NK-92 treated with Interleukin-12 subunit alpha and Interleukin-12 subunit beta, amount 100 ng/mL, for 24 hours (cell line): ENCODE measurements around the gene AICDA.
"Not testable (repeated sequence)": the region's sequence is repeated elsewhere in the genome, so short reads cannot be mapped to it uniquely, and the experiment has no call there.

Experiments used
- DNase-seq: peaks from one replicate; lab custom pipeline; 2025; lab: John Stamatoyannopoulos, UW

Gene AICDA

DNA sequence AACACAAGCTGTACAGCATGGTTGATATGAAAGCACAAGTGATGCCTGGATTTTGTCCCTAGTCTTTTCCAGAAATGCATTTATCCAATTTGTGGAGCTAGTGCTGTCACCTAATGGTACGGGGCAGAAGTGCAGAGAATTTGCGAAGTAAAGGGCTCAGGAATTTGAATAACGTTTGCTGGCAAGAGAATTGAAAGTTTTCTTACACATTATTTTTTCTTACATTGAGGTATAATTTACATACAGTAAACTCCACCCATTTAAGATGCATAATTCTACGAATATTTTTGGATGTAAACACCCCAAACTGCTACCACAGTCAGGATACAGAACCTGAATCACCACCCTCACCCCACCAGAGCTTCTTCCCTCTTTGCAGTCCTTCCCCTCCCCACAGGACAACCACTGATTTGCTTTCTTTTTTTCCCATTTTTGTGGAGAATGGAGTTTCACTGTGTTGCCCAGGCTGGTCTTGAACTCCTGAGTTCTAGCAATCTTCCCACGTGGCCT lies 3.5 kb downstream of the AICDA start:
- DNase-seq, result no peak

DNA sequence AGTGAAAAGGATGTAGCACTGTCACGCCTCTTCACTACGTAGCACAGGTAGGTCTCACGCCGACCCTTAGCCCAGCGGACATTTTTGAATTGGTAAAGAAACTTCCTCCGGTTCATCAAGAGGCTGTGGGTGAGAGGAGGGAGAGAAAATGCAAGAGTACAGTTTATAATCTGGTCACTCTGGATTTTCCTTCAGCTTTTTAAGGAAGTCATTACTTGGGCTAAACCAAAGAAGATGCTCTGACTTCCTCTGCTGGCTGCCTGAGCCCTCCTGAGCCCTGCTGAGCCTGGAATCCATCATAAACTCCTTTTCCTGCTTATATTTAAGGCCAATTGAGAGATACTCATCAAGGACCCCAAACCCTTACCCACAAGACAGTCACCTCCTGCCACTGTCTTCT lies 5.8 kb downstream of the AICDA start:
- DNase-seq, result no peak

DNA sequence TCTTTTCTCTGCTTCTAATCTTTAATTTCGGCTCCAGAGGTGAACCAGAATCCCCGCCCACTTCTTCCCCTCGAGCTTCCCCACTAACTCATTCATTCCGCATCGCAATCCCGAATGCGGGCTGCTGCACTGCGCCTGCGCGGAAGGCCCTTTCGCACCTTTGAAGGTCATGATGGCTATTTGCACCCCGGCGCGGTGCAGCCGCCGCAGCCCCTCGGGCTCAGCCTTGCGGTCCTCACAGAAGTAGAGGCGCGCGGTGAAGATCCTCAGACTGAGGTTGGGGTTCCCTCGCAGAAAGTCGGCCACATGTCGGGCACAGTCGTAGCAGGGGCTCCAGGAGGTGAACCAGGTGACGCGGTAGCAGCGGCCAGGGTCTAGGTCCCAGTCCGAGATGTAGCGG lies 7.6 kb downstream of the AICDA start:
- no peak for DNase-seq

DNA sequence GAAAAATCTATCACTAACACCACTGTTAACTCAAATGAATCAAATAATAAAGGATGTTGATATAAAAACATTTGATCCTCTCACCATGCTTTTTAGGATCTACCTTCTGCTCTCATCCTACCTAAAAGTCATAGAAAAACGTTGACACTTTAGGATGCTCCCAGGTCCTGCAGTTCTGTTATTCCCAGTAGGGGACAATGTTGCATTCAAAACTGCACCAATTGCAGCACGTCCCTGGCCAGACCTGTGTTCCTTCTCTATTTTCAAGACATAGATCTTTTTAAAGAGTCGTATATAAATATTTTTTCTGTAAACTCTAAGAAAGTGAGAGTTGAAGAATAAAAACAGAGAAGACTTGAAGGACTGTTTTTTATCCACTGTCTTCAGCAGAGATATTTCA lies 8.8 kb downstream of the AICDA start:
- no peak for DNase-seq

DNA sequence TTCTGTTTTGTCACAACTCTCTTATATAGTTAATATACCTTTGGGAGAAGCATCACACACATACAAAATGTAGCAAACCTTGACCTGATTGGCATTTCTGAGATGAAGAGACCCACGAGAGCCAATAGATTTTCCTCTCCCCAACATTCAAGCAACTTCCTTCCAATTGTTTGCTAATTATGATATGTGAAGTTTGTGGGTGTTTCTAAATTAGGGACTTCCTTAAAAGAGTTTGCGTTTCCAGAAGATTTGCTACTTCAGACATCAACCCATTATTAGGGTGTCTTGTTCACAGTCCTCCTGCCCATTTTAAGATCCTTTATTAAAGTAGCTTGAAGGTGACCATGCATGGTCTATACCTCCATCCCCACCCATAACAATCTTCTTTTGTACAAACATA lies 9.4 kb downstream of the AICDA start:
- DNase-seq, result no peak

DNA sequence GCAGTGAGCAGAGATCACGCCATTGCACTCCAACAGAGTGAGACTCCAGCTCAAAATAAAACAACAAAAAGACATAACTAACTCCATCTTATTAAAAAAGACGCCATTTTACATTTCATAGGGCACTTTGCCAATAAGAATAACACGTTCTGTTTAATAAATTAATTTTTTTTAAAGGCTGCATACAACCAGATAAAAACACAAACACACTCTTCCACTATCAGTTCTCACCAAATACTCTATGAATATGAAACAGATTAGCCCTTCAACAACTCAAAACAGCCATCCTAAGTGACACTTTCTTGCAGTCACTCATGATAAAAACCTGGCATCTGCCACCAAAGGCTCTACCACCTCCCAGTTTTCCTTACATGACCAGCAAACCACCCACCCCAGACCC lies 16.1 kb downstream of the AICDA start:
- no peak for DNase-seq

DNA sequence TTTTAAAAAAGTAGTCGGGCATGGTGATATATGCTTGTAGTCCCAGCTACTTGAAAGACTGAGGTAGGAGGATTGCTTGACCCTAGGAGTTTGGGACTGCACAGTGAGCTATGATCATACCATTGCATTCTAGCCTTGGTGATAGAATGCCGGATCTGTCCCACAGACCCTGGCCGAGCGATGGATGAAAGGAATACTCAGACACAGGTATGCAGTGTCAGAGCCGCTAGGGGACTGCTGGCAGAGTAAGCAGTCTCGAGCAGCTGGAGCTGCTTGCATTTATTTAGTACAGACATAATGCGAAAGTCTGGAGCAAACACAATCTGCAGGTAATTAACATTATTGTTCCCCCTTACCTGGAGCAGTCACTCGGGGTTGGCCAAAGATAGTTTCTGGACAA lies 18.6 kb downstream of the AICDA start:
- DNase-seq, result no peak

DNA sequence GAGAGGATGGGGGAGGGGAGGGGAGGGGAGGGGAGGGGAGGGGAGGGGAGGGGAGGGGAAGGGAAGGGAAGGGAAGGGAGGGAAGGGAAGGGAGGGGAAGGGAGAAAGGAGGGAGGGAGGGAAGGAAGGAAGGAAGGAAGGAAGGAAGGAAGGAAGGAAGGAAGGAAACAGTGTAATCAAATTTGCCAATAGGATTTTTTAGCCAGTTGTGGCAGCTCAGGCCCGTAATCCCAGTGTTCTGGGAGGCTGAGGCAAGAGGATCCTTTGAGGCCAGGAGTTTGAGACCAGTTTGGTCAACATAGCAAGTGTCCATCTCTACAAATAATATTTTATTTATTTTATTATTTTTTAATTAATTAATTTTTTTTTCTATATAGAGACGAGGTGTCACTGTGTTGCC lies 19.4 kb downstream of the AICDA start:
- no peak for DNase-seq

DNA sequence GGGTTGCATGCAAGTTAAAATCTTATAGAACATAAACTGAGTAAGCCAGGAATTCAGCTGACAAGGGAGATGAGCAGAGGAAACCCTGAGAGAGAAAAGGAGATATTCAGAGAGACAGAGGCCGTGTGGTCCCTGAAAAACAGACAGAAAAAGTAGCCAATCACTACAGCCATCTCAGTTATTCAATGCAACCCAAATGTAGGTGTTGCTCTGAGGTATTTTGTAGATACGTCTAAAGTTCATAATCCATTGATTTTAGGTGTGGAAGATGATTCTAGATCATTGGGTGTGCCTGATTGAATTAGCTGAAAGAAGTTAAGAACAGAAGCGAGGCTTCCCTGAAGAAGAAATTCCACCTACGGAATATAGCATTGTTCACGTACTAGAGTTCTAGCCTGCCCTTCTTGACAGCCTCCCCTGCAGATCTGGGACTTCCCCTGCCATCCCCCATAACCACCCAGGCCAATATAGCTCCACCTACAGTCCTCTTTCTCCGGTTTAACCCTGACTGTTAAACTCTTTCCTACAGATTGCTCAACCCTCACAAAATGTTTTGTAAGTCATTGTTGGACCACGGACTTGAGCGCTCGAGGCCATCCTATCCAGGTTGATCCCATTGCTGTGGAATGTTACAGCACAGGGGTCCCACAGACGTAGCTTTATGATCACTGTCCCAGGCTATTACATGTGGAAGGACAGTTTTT lies 21.7 kb downstream of the AICDA start:
- DNase-seq, result no peak

DNA sequence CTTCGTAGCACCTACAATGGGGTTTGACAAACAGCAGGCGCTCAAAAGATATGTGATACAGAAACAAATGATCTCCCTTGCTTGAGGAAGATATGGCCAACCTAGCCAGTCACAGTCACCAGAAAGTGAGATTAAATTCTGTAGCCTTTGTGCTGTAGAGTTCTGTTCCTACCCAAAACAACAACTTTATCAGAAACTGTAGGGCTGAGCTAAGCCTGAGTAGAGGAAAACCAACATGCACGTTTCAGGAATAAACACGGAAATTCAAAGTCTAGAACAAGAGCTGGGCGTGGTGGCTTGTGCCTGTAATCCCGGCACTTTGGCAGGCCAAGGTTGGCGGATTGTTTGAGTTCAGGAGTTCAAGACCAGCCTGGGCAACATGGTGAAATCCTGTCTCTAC lies 23.0 kb downstream of the AICDA start:
- DNase-seq, result no peak

DNA sequence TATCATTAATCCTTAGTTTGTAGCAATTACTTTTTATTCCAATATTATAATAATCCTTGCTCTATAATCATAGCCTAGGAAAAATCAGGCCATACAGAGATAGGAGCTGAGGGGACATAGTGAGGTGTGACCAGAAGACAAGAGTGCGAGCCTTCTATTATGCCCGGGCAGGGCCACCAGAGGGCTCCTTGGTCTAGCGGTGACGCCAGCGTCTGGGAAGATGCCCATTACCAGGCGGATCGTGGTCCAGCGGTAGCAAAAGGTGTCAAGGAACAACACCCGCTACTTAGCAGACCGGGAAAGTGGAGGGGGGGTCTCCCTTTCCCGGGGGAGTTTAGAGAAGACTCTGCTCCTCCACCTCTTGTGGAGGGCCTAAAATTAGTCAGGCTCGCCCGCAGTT lies 28.2 kb downstream of the AICDA start:
- not testable (repeated sequence) for DNase-seq

DNA sequence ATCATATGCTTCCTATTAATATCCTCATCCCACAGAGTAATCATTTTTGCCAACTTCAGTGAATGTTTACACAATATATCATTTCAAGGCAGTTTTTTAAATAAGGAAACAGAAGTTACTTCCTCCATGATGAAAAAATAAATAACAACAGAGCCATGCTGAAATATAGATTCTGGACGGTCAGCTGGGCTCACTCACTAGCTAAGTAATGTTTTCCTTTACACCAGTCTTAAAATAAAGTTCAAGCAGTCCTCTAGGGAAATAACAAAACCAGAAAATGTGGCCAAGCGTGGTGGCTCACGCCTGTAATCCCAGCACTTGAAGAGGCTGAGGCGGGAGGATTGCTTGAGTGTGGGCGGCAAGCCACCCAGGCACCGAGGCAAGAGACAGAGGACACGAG lies 28.7 kb downstream of the AICDA start:
- DNase-seq, result no peak

DNA sequence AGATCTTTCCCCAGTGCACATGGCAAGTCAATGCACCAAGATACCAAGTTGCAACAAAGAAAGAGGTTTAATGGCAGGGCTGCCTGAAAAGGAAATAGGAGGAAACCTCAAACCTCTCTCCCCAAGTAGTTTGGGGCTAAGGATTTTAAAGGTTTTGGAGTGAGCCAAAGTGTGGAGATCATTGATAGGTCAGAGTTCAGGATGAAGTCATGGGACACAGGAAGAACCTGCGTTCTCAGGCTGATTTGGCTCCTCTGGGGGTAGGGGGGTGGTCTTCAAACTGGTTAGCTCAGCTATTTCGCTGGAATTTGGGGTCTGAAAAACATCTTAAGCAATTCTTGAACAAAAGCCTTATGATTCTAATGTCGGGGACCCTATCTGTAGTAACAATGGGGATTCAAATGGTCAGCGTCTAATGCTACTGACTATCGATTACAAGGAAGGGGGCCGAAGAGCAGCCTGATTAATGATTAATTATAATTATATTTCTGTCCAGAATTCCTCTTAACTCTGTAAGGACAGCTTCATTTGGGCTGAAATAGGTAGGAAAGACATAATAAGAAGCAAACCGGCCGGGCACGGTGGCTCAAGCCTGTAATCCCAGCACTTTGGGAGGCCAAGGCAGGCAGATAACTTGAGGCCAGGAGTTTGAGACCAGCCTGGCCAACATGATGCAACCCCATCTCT lies 31.4 kb downstream of the AICDA start:
- DNase-seq, result no peak

DNA sequence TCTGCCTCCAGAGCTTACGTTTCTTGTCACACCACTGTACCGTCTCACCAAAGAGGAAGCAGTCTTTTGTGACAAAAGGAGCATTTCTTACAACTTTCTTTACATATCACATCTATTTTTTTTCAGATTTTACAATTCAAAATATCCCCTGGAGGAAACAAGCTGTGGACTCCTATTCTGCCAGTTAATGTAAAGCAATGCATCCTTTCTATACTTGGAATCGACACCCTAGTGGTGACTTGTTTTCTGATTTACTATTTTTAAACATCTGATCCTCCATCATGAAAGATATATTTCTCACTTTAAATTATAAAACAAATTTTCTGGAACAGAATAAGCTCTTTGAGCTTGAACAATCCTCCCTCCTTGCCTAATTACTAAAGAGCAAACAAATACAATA lies 34.8 kb downstream of the AICDA start:
- no peak for DNase-seq

DNA sequence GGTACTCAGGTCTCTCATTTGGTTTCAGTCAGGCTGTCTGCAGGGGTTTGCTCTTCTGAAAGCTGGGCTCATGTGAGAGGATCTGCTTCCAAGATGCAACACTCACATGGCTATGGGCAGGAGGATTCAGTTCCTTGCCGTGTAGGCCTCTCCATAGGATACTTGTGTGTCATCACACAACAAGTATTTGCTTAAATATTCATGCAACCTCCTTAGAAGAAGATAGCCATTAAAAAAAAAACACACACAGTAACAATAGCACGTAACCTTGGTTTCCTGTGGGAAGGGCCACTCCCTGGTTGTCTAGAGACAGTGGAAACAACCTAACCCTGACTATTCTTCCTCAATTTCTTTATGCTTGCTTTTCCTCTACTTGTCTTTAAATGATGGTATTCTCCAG lies 40.2 kb downstream of the AICDA start:
- no peak for DNase-seq

DNA sequence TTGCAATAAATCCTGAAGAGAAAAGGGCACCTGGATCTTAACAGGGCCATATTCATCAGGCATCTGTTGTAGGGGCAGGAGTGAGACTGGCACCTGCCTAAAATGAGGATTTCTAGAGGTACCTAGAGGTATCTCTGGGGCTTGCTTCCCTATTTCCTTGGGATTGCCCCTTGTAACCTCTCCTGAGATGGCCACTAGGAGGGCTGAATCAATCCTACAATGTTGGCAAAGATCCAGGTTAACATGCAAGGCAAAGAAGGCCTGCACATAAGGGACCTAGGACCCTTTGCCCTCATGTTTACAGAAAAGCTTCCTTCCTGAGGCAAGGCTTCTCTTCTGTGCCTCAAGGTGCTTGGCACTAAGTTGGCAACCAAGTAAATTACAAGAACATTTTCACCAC lies 46.1 kb downstream of the AICDA start:
- no peak for DNase-seq

DNA sequence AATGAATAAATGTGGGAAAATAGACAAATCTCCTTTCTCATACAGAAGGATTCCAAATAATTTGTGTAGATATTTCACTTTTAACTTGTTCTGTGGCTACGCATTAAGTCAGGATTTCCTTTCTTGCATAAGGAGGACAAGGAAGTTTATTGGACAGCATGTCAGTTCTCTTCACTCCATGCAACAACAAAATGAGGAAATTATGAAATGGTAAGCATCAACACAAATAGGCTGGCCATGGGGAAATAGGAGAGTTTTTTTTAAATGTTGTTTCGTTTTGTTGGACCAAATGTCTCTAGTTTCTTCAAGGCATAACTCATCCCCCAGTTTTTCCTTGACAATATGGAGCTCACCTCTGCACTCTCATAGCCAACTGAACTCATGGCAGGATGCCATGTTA lies 46.6 kb downstream of the AICDA start:
- DNase-seq, result not testable (repeated sequence)

DNA sequence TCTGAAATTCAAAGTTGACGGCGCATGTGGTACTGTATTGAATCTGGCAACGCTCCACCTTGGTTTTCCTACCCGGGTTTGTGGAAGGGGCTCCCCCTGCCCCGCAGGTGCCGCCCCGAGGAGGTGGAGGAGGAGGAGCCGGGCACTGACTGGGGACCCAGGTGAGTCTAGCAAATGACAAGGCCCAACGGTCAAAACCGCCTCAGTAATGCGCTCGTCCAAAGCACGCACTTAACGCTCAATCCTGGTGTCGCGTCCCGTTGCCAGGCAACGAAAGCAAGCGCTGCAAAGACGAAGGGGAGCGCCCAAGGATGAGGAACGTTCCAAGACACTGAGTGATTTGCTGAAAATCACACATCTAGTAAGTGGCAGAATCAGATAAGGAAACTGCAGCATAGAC lies 48.0 kb downstream of the AICDA start:
- no peak for DNase-seq

DNA sequence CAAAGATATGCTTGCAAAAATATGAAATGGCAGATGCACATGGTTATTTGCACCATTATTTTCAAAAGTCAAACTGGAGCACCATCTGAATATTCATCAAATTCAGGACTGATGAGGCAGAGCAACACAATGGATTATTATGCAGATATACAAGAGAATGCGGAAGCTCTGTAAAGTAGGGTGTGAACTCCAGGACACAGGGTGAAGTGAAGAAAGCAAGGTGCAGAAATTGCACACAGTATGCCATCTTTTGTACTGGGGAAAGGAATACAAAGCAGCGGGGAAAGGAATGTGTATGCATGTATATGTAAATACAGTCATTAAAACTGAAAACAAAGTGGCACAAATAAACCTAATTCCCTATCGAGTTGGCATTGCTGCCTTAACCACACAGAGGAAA lies 49.3 kb downstream of the AICDA start:
- DNase-seq, result no peak

DNA sequence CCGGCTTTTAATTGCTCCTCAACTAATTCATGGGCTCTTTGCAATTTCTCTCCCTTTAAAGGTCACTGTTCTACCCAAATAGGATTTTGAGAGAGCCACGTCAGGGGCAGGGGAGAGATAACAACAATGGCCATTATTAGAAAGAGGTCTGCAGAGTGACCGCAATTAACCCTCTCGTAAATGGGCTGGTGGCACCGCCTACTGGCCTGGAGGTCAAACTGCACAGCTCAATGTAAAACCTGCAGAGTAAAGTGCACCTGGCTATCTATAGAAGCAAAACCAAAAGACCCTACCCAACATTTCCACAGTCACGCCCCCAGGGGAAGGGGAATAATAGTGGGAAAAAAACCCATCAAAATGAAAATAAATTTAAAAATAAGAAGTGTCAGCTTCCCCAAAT lies 50.3 kb downstream of the AICDA start:
- DNase-seq, result no peak

DNA sequence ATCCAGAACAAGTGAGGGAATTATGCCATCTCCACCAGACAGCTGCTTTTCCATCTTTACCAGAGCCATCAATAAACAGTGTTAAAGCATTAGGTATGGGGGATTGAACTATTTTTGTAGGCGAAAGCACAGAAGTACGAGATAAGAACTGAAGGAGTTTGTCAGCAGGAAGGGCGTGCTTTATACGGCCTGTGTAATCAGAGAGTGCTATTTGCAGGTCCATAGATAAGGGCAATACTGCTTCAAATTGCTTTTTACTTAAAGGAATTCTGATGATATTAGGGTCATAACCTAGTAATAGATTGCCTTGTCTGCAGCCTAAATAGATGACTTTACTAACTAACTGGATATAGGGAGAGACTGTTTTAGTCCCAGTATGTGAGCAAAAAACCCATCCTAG lies 51.6 kb downstream of the AICDA start:
- no peak for DNase-seq

DNA sequence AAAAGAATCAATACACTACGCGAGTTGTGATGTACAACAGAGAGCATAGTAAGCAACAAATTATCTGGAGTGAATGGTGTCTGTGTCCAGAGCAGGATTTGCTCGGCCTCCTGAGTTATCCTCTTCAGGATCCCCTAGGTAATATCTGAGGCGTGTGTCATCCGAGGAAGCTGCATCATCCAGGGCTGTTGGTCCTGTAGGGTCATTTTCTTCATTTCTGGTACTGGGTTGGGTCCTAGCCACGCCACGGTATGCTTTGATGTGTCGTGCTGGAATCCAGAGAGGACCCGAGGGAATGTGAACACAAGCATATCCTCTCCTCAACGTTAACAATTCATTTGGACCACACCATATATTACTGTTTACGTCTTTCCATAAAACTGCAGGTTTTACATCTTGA lies 53.0 kb downstream of the AICDA start:
- DNase-seq, result no peak

DNA sequence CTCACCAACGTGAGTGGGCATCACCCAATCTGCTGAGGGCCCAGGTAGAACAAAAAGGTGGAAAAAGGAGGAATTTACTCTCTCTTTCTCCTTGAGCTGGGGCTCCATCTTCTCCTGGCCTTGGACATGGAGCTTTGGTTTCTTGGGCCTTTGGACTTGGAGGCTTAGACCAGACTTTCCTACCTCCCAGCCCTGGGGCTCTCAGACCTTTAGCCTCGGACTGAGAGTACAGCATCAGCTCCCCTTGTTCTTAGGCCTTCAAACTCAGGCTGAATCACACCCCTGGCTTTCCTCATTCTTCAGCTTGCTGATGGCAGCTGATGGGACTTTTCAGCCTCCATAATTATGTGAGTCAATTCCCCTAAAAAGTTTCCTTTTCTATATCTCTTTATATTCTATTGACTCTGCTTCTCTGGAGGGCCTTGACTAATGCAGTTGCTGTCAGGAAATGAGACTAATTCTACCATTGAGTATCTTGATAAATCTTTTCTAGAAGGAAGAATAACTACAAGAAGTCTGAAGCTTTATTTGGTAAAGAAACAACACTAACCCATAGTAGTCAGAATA lies 56.0 kb downstream of the AICDA start:
- no peak for DNase-seq
